Measurements from ENCODE around the gene FOSB.
"Not testable (repeated sequence)": the region's sequence is repeated elsewhere in the genome, so short reads cannot be mapped to it uniquely, and the experiment has no call there.

The FOSB gene

DNA sequence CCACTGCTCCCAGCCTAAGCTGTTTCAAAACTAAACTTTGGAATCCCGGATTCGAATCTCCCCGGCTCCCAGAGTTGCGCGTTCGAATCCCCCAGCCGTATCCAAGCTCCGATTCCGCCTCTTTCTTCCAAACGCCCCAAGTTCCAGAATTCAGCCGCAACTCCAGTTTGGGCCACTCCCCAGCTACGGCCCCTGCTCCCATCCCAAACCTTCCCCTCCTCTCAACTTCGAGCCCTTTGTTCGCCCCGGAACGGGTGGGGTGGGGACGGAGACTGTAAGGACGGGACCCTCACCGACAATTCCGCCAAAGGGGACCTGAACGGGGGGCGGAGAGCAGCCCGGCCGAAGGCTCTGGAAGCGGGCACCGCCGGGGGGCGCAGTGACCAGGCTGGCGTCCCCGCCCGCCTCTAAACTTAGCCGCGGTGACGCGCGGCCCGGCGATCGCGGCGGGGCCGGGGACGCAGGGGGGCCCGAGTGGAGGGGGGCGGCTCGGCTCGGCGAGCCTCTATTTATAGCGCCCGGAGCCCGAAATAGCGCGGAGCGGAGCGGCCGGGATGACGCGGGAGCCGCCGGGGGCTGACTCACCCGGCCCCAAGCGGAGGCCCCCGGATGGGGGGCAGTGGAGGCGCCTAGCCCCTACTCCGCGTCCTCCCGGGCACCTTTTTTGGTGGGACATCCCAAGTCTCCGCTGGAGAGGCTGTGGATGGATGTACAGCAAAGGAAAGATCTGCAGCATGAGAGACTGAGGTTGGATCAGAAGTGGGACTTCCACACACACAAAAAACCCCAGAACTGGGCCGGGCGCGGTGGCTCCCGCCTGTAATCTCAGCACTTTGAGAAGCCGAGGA is 39.2 kb upstream of the FOSB start:
- peak overlapping the region; percentile 53 for H3K9ac ChIP-seq (ENCODE audit: low read length)
- peak overlapping the region; percentile 41 to 79 for H3K4me3 ChIP-seq (ENCODE audit: low read depth in 1 of 2, low read length in 2 of 2)
- no peak overlapping the region for H3K27ac ChIP-seq (ENCODE audit: low read depth, low read length)
- no peaks in the 10 kb centered on the region for H3K9me3 ChIP-seq (ENCODE audit: low read length)
- no peaks in the 10 kb centered on the region for H3K36me3 ChIP-seq (ENCODE audit: insufficient read depth, low read length)
- H3K27me3 ChIP-seq (ENCODE audit: control insufficient read depth in 1 of 2, insufficient read depth in 2 of 2, low read length in 2 of 2): no peaks in the 10 kb centered on the region
- peaks cover 5% of the 10 kb centered on the region for H3K4me1 ChIP-seq (ENCODE audit: insufficient read depth, low read length)

DNA sequence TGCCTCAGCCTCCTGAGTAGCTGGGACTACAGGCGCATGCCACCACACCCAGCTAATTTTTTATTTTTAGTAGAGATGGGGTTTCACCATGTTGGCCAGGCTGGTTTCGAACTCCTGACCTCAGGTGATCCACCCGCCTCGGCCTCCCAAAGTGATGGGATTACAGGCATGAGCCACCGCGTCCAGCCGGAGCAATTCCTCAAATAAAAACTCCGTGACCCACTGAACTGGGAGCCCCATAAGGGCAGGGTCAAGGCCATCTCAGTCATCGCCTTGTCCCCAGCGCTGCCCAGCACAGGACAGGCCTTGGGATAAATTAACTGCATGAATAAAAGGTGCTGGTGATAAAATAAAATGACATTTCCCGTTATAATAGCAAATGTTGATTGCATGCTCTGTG is 37.9 kb upstream of the FOSB start:
- H3K9ac ChIP-seq (ENCODE audit: low read length); H3K27ac ChIP-seq (ENCODE audit: low read depth, low read length); H3K4me3 ChIP-seq (ENCODE audit: low read depth in 1 of 2, low read length in 2 of 2): not testable (repeated sequence)

DNA sequence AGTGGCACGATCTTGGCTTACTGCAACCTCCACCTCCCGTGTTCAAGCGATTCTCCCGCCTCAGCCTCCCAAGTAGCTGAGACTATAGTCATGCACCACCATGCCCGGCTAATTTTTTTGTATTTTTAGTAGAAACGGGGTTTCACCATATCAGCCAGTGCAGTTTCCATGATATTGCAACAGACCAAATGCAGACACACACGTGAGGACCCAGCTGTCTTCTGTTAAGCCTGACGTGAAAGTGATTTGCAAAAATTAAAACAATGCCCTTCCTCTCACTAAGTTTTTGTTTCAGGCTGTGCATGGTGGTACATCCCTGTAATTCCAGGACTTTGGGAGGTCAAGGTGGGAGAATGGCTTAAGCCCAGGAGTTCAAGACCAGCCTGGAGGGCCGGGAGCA is 36.8 kb upstream of the FOSB start:
- H3K27ac ChIP-seq (ENCODE audit: low read depth, low read length); H3K4me3 ChIP-seq (ENCODE audit: low read depth in 1 of 2, low read length in 2 of 2); H3K9me3 ChIP-seq (ENCODE audit: low read length); H3K36me3 ChIP-seq (ENCODE audit: insufficient read depth, low read length); H3K9ac ChIP-seq (ENCODE audit: low read length); H3K4me1 ChIP-seq (ENCODE audit: insufficient read depth, low read length); H3K27me3 ChIP-seq (ENCODE audit: control insufficient read depth in 1 of 2, insufficient read depth in 2 of 2, low read length in 2 of 2): not testable (repeated sequence)

More for the DNA sequence above, 37.9 kb upstream of the FOSB start:
- H3K36me3 ChIP-seq (ENCODE audit: insufficient read depth, low read length); H3K27me3 ChIP-seq (ENCODE audit: control insufficient read depth in 1 of 2, insufficient read depth in 2 of 2, low read length in 2 of 2); H3K4me1 ChIP-seq (ENCODE audit: insufficient read depth, low read length); H3K9me3 ChIP-seq (ENCODE audit: low read length): not testable (repeated sequence)

- not testable (repeated sequence) for H3K27ac ChIP-seq (ENCODE audit: low read depth, low read length); H3K27me3 ChIP-seq (ENCODE audit: control insufficient read depth in 1 of 2, insufficient read depth in 2 of 2, low read length in 2 of 2); H3K4me1 ChIP-seq (ENCODE audit: insufficient read depth, low read length); H3K9ac ChIP-seq (ENCODE audit: low read length); H3K9me3 ChIP-seq (ENCODE audit: low read length); H3K4me3 ChIP-seq (ENCODE audit: low read depth in 1 of 2, low read length in 2 of 2); H3K36me3 ChIP-seq (ENCODE audit: insufficient read depth, low read length)
Observed at GRCh38 chr19:45432543-45432942, 35.3 kb upstream of the FOSB start.

- no peak overlapping the region for H3K9ac ChIP-seq (ENCODE audit: low read length)
- no peaks in the 10 kb centered on the region for H3K9me3 ChIP-seq (ENCODE audit: low read length)
- H3K4me3 ChIP-seq (ENCODE audit: low read depth in 1 of 2, low read length in 2 of 2): no peak overlapping the region
- no peaks in the 10 kb centered on the region for H3K27me3 ChIP-seq (ENCODE audit: control insufficient read depth in 1 of 2, insufficient read depth in 2 of 2, low read length in 2 of 2)
- H3K27ac ChIP-seq (ENCODE audit: low read depth, low read length): no peak overlapping the region
- H3K36me3 ChIP-seq (ENCODE audit: insufficient read depth, low read length): no peaks in the 10 kb centered on the region
- H3K4me1 ChIP-seq (ENCODE audit: insufficient read depth, low read length): peaks cover 7% of the 10 kb centered on the region
Observed at GRCh38 chr19:45437328-45437727, 30.5 kb upstream of the FOSB start.

GRCh38 chr19:45439190-45439568 is 28.6 kb upstream of the FOSB start:
- Histone ChIP-seq H3K36me3 (ENCODE audit: insufficient read depth, low read length) (no peaks in the 10 kb centered on the region), H3K27ac (ENCODE audit: low read depth, low read length) (peak overlapping the region; percentile 73), H3K4me1 (ENCODE audit: insufficient read depth, low read length) (peaks cover 13% of the 10 kb centered on the region), H3K4me3 (ENCODE audit: low read depth in 1 of 2, low read length in 2 of 2) (peak overlapping the region in 1 of 2 donors; percentile 58), H3K27me3 (ENCODE audit: control insufficient read depth in 1 of 2, insufficient read depth in 2 of 2, low read length in 2 of 2) (no peaks in the 10 kb centered on the region), H3K9ac (ENCODE audit: low read length) (no peak overlapping the region), H3K9me3 (ENCODE audit: low read length) (no peaks in the 10 kb centered on the region)

- Histone ChIP-seq H3K9ac (ENCODE audit: low read length) (peak overlapping the region; percentile 30), H3K4me1 (ENCODE audit: insufficient read depth, low read length) (peaks cover 16% of the 10 kb centered on the region), H3K27me3 (ENCODE audit: control insufficient read depth in 1 of 2, insufficient read depth in 2 of 2, low read length in 2 of 2) (no peaks in the 10 kb centered on the region), H3K9me3 (ENCODE audit: low read length) (no peaks in the 10 kb centered on the region), H3K27ac (ENCODE audit: low read depth, low read length) (peak overlapping the region; percentile 73), H3K36me3 (ENCODE audit: insufficient read depth, low read length) (no peaks in the 10 kb centered on the region), H3K4me3 (ENCODE audit: low read depth in 1 of 2, low read length in 2 of 2) (peak overlapping the region; percentile 53 to 58)
Observed at GRCh38 chr19:45439569-45440258, 28.1 kb upstream of the FOSB start.

DNA sequence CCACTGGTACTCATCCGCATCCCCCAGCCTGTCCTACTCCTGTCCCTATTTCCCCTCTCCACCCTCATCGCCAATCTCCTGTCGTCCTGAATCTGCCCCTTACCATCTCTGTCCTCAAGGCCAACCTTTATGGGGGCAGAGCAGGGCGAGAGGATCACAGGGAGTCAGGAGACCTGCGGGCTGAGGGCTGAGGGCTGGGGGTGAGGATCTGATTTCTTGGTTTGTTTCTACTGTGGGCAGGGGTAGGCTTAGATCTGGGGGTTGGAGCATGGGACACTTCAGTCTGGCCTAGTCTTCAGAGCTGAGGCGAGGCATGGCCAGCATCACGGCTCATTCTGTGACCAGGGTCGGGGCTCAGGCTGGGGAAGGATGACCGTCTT is 27.5 kb upstream of the FOSB start:
- H3K9ac ChIP-seq (ENCODE audit: low read length): peak overlapping the region; percentile 30
- H3K27ac ChIP-seq (ENCODE audit: low read depth, low read length): peak overlapping the region; percentile 73
- H3K4me3 ChIP-seq (ENCODE audit: low read depth in 1 of 2, low read length in 2 of 2): peak overlapping the region; percentile 11 to 53
- H3K27me3 ChIP-seq (ENCODE audit: control insufficient read depth in 1 of 2, insufficient read depth in 2 of 2, low read length in 2 of 2): no peaks in the 10 kb centered on the region
- no peaks in the 10 kb centered on the region for H3K9me3 ChIP-seq (ENCODE audit: low read length)
- no peaks in the 10 kb centered on the region for H3K36me3 ChIP-seq (ENCODE audit: insufficient read depth, low read length)
- H3K4me1 ChIP-seq (ENCODE audit: insufficient read depth, low read length): peaks cover 19% of the 10 kb centered on the region

- peaks cover 19% of the 10 kb centered on the region for H3K4me1 ChIP-seq (ENCODE audit: insufficient read depth, low read length)
- no peak overlapping the region for H3K27ac ChIP-seq (ENCODE audit: low read depth, low read length)
- no peak overlapping the region for H3K9ac ChIP-seq (ENCODE audit: low read length)
- no peaks in the 10 kb centered on the region for H3K27me3 ChIP-seq (ENCODE audit: control insufficient read depth in 1 of 2, insufficient read depth in 2 of 2, low read length in 2 of 2)
- H3K4me3 ChIP-seq (ENCODE audit: low read depth in 1 of 2, low read length in 2 of 2): no peak overlapping the region
- no peaks in the 10 kb centered on the region for H3K36me3 ChIP-seq (ENCODE audit: insufficient read depth, low read length)
- H3K9me3 ChIP-seq (ENCODE audit: low read length): no peaks in the 10 kb centered on the region
Observed at GRCh38 chr19:45440873-45441654, 26.7 kb upstream of the FOSB start.

GRCh38 chr19:45442408-45442777 is 25.4 kb upstream of the FOSB start:
- Histone ChIP-seq H3K27me3 (ENCODE audit: control insufficient read depth in 1 of 2, insufficient read depth in 2 of 2, low read length in 2 of 2) (no peaks in the 10 kb centered on the region), H3K4me3 (ENCODE audit: low read depth in 1 of 2, low read length in 2 of 2) (no peak overlapping the region), H3K9me3 (ENCODE audit: low read length) (no peaks in the 10 kb centered on the region), H3K36me3 (ENCODE audit: insufficient read depth, low read length) (no peaks in the 10 kb centered on the region), H3K9ac (ENCODE audit: low read length) (no peak overlapping the region), H3K4me1 (ENCODE audit: insufficient read depth, low read length) (peaks cover 19% of the 10 kb centered on the region), H3K27ac (ENCODE audit: low read depth, low read length) (no peak overlapping the region)

GRCh38 chr19:45442778-45443461 is 24.9 kb upstream of the FOSB start:
- Histone ChIP-seq H3K27ac (ENCODE audit: low read depth, low read length) (no peak overlapping the region), H3K9ac (ENCODE audit: low read length) (peak overlapping the region; percentile 44), H3K4me3 (ENCODE audit: low read depth in 1 of 2, low read length in 2 of 2) (peak overlapping the region in 1 of 2 donors; percentile 58), H3K9me3 (ENCODE audit: low read length) (no peaks in the 10 kb centered on the region), H3K4me1 (ENCODE audit: insufficient read depth, low read length) (peaks cover 19% of the 10 kb centered on the region), H3K36me3 (ENCODE audit: insufficient read depth, low read length) (no peaks in the 10 kb centered on the region), H3K27me3 (ENCODE audit: control insufficient read depth in 1 of 2, insufficient read depth in 2 of 2, low read length in 2 of 2) (no peaks in the 10 kb centered on the region)

Data from muscle layer of colon (tissue), 2 donors.